Measurements from ENCODE around the gene UTP14A.

DNA sequence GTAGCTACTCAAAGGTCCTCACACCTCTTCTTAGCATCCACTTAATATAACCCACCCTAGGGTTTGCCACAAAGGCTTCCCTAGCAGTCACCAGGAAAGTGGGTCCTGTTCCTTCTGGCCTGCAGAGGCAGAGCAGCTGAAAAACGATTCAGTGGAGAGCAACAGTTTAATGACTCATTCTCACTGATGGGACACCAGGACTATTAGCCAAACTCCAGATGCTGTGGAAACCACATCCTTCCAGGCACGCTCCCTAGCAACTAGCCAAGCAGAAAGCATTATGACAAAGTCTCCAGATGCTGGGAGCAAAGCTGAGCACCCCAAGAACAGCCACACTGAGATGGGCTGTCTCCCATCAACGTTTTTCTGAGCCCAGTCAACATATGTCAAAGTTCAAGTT, 30.3 kb upstream of the UTP14A start:
- TF ChIP-seq, protein P1, sequence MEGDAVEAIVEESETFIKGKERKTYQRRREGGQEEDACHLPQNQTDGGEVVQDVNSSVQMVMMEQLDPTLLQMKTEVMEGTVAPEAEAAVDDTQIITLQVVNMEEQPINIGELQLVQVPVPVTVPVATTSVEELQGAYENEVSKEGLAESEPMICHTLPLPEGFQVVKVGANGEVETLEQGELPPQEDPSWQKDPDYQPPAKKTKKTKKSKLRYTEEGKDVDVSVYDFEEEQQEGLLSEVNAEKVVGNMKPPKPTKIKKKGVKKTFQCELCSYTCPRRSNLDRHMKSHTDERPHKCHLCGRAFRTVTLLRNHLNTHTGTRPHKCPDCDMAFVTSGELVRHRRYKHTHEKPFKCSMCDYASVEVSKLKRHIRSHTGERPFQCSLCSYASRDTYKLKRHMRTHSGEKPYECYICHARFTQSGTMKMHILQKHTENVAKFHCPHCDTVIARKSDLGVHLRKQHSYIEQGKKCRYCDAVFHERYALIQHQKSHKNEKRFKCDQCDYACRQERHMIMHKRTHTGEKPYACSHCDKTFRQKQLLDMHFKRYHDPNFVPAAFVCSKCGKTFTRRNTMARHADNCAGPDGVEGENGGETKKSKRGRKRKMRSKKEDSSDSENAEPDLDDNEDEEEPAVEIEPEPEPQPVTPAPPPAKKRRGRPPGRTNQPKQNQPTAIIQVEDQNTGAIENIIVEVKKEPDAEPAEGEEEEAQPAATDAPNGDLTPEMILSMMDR (IDR thresholded peaks at IDR 0.05): no peak
- no peak for TF ChIP-seq ZFX (IDR thresholded peaks at IDR 0.05; ENCODE audit: borderline replicate concordance)

Data from 22Rv1 (cell line).